HG03571 (cell line): ENCODE results near the gene FDXACB1.
"Not testable (repeated sequence)": the region's sequence is repeated elsewhere in the genome, so short reads cannot be mapped to it uniquely, and the experiment has no call there.

Experiments used
- ATAC-seq: cut with Tn5 transposase; IDR thresholded peaks from one replicate; pipeline ENCODE4 v1.9.1; 2021; ENCODE audit not compliant: unreplicated experiment

FDXACB1 gene

GRCh38 chr11:111909378-111909777, 30.4 kb upstream of the FDXACB1 start:
- no peak for ATAC-seq

- ATAC-seq = no peak
These were observed 29.8 kb upstream of the FDXACB1 start for GRCh38 chr11:111908639-111909305.

GRCh38 chr11:111906680-111907079, 27.7 kb upstream of the FDXACB1 start:
- ATAC-seq = no peak

GRCh38 chr11:111905411-111905810, 26.4 kb upstream of the FDXACB1 start:
- ATAC-seq = no peak

GRCh38 chr11:111886844-111887243, 7.9 kb upstream of the FDXACB1 start:
- ATAC-seq = no peak

- ATAC-seq = no peak
These were observed 7.1 kb upstream of the FDXACB1 start for GRCh38 chr11:111886032-111886431.

- ATAC-seq = not testable (repeated sequence)
These were observed 6.1 kb upstream of the FDXACB1 start for GRCh38 chr11:111885053-111885452.

- no peak for ATAC-seq
These were observed 3.2 kb upstream of the FDXACB1 start for GRCh38 chr11:111882202-111882601.

- no peak for ATAC-seq
These were observed 634 bp upstream of the FDXACB1 start for GRCh38 chr11:111879637-111879960.

- no peak for ATAC-seq
These were observed 548 bp downstream of the FDXACB1 start for GRCh38 chr11:111878385-111878848.

- no peak for ATAC-seq
These were observed 7.2 kb downstream of the FDXACB1 start for GRCh38 chr11:111871693-111872161.

- peak; percentile 84 for ATAC-seq
These were observed 7.9 kb downstream of the FDXACB1 start, which contains the start of gene ALG9 for GRCh38 chr11:111870886-111871692. ALG9 (minus strand) TSS chr11:111871581; CDS start chr11:111871482, 99 bp downstream.

GRCh38 chr11:111870522-111870885, 8.5 kb downstream of the FDXACB1 start:
- peak; percentile 6 for ATAC-seq

- ATAC-seq = no peak
These were observed 8.9 kb downstream of the FDXACB1 start for GRCh38 chr11:111870113-111870512.

- no peak for ATAC-seq
These were observed 18.7 kb downstream of the FDXACB1 start for GRCh38 chr11:111860257-111860656.

GRCh38 chr11:111855506-111855905, 23.5 kb downstream of the FDXACB1 start:
- ATAC-seq = no peak

GRCh38 chr11:111852103-111852502, 26.9 kb downstream of the FDXACB1 start:
- no peak for ATAC-seq

- no peak for ATAC-seq
These were observed 27.3 kb downstream of the FDXACB1 start for GRCh38 chr11:111851636-111852035.

GRCh38 chr11:111851067-111851466, 27.9 kb downstream of the FDXACB1 start:
- no peak for ATAC-seq

GRCh38 chr11:111849631-111850030, 29.3 kb downstream of the FDXACB1 start:
- no peak for ATAC-seq

GRCh38 chr11:111846636-111847035, 32.3 kb downstream of the FDXACB1 start:
- no peak for ATAC-seq

- no peak for ATAC-seq
These were observed 32.9 kb downstream of the FDXACB1 start for GRCh38 chr11:111846063-111846462.
